Measurements from ENCODE around the gene RETREG3. TPM values are rescaled to one million over a fixed set of nuclear protein-coding genes. Genes with fewer than 3 reads are reported as not detected.

RETREG3 gene
- total RNA-seq, 2 donors from 2014 or later, result 49.2 to 60.3 TPM

GRCh38 chr17:42566883-42567573 is 42.1 kb downstream of the RETREG3 start, which contains the start of gene MLX:
Gene MLX, plus strand, starts transcription at chr17:42567100. Its CDS starts 25 bp downstream, at chr17:42567125.
- TF ChIP-seq CTCF (IDR thresholded peaks at IDR 0.05), result no peak
- DNase-seq, result peak; percentile 95
- Histone ChIP-seq H3K4me3 (peak within 1 kb of the TSS; percentile 61), H3K4me1 (peaks cover 24% of the 10 kb centered on the region), H3K9me3 (no peaks in the 10 kb centered on the region), H3K27me3 (no peaks in the 10 kb centered on the region), H3K27ac (peak within 1 kb of the TSS; percentile 87), H3K9ac (ENCODE audit: low read depth in 2 of 2, low read length in 2 of 2) (peak within 1 kb of the TSS; percentile 92), H3K36me3 (peaks cover 18% of the 10 kb centered on the region)
- intact Hi-C loops (cut with DNase I), result no loop called here

GRCh38 chr17:42566215-42566882 is 42.8 kb downstream of the RETREG3 start:
- no peaks in the 10 kb centered on the region for H3K27me3 ChIP-seq
- H3K36me3 ChIP-seq, result peaks cover 11% of the 10 kb centered on the region
- peak overlapping the region; percentile 66 to 92 for H3K9ac ChIP-seq (ENCODE audit: low read depth in 2 of 2, low read length in 2 of 2)
- H3K4me3 ChIP-seq, result peak overlapping the region; percentile 61
- peak overlapping the region; percentile 87 for H3K27ac ChIP-seq
- intact Hi-C loops (cut with DNase I), result no loop called here
- DNase-seq, result no peak
- H3K4me1 ChIP-seq, result peaks cover 24% of the 10 kb centered on the region
- H3K9me3 ChIP-seq, result no peaks in the 10 kb centered on the region
- no peak for TF ChIP-seq CTCF (IDR thresholded peaks at IDR 0.05)

- Histone ChIP-seq H3K36me3 (peaks cover 4% of the 10 kb centered on the region), H3K27ac (peak overlapping the region; percentile 87), H3K4me3 (no peak overlapping the region), H3K4me1 (peaks cover 24% of the 10 kb centered on the region), H3K9me3 (no peaks in the 10 kb centered on the region), H3K9ac (ENCODE audit: low read depth in 2 of 2, low read length in 2 of 2) (peak overlapping the region in 1 of 2 donors; percentile 92), H3K27me3 (no peaks in the 10 kb centered on the region)
- TF ChIP-seq CTCF (IDR thresholded peaks at IDR 0.05), result no peak
- DNase-seq, result no peak
- intact Hi-C loops (cut with DNase I), result no loop called here
Observed at GRCh38 chr17:42565523-42566214, 43.5 kb downstream of the RETREG3 start.

- no peak for DNase-seq
- H3K9me3 ChIP-seq, result no peaks in the 10 kb centered on the region
- H3K4me1 ChIP-seq, result peaks cover 24% of the 10 kb centered on the region
- no peaks in the 10 kb centered on the region for H3K27me3 ChIP-seq
- intact Hi-C loops (cut with DNase I), result no loop called here
- no peak overlapping the region for H3K4me3 ChIP-seq
- H3K27ac ChIP-seq, result no peak overlapping the region
- TF ChIP-seq CTCF (IDR thresholded peaks at IDR 0.05), result no peak
- H3K9ac ChIP-seq (ENCODE audit: low read depth in 2 of 2, low read length in 2 of 2), result no peak overlapping the region
- peaks cover 4% of the 10 kb centered on the region for H3K36me3 ChIP-seq
Observed at GRCh38 chr17:42564815-42565522, 44.2 kb downstream of the RETREG3 start.

GRCh38 chr17:42563950-42564349 is 45.2 kb downstream of the RETREG3 start:
- Histone ChIP-seq H3K4me3 (no peak overlapping the region), H3K4me1 (peaks cover 24% of the 10 kb centered on the region), H3K9me3 (no peaks in the 10 kb centered on the region), H3K27ac (no peak overlapping the region), H3K36me3 (peaks cover 4% of the 10 kb centered on the region), H3K27me3 (no peaks in the 10 kb centered on the region), H3K9ac (ENCODE audit: low read depth in 2 of 2, low read length in 2 of 2) (peak overlapping the region in 1 of 2 donors; percentile 89)
- TF ChIP-seq CTCF (IDR thresholded peaks at IDR 0.05), result no peak
- intact Hi-C loops (cut with DNase I), result no loop called here
- DNase-seq, result no peak
